Right lobe of liver (tissue), 4 donors: ENCODE measurements around the gene CHCHD1.

Experiments used
- CTCF ChIP-seq, 4 donors: fragments of 200-600 bp in 3 of 4; fragments of 450-650 bp in 1 of 4; IDR thresholded peaks; one replicate each; pipeline versions ENCODE4 v1.5.1 to v1.8.0; 2016 to 2022; ENCODE audit warnings: antibody characterized with exemption in 4 of 4, mild to moderate bottlenecking in 2 of 4
- POLR2A ChIP-seq: fragments of 450-650 bp; IDR thresholded peaks from one replicate; pipeline ENCODE4 v1.6.1; 2017; ENCODE audit warnings: antibody characterized with exemption, mild to moderate bottlenecking
- donor health status: DM: no; HTN: no; CAD: no.
- donor health status: DM: no; HTN: no; CAD: no.
- donor health status: DM: no; HTN: yes; CAD: no.

GRCh38 chr10:73803680-73804286, 21.9 kb downstream of the CHCHD1 start:
- TF ChIP-seq CTCF (IDR thresholded peaks at IDR 0.05) (no peak), POLR2A (no peak)
